SK-N-SH treated with all-trans-retinoic acid at 6 μM for 48 hours (cell line): ENCODE measurements around the gene GFPT2.

ENCODE experiments used
- ATAC-seq: fragments of 200-7000 bp; cut with Tn5 transposase; 3 replicates; pipeline ENCODE4 v1.9.1; 2020; ENCODE audit warnings: mild to moderate bottlenecking, moderate library complexity
- ARNTL ChIP-seq: fragments of 450-650 bp; formaldehyde crosslinking; IDR thresholded peaks from 2 replicates; pipeline ENCODE4 v1.5.0; 2020; ENCODE audit warnings: low read depth, mild to moderate bottlenecking, moderate library complexity, borderline replicate concordance
- BACH2 ChIP-seq: fragments of 250-450 bp; sonication (Bioruptor Pico); IDR thresholded peaks from 2 replicates; pipeline ENCODE4 v1.9.0; 2021; ENCODE audit warnings: mild to moderate bottlenecking, borderline replicate concordance
- CREB5 ChIP-seq: fragments of 250-450 bp; sonication (Bioruptor Pico); IDR thresholded peaks from 2 replicates; pipeline ENCODE4 v1.5.1; 2020; ENCODE audit warnings: low read depth, mild to moderate bottlenecking, moderate library complexity
- CSDC2 ChIP-seq: fragments of 250-450 bp; sonication (Bioruptor Pico); IDR thresholded peaks from 2 replicates; pipeline ENCODE4 v1.5.0; 2020; ENCODE audit warnings: mild to moderate bottlenecking, moderate library complexity
- ESRRG ChIP-seq: fragments of 250-450 bp; sonication (Bioruptor Pico); IDR thresholded peaks from 2 replicates; pipeline ENCODE4 v1.6.1; 2021; ENCODE audit warnings: mild to moderate bottlenecking
- GLIS3 ChIP-seq: fragments of 250-450 bp; sonication (Bioruptor Pico); IDR thresholded peaks from 2 replicates; pipeline ENCODE4 v1.5.0; 2020; ENCODE audit warnings: mild to moderate bottlenecking, moderate library complexity
- ISL1 ChIP-seq: fragments of 250-450 bp; sonication (Bioruptor Pico); IDR thresholded peaks from 2 replicates; pipeline ENCODE4 v2.1.2; 2022; ENCODE audit warnings: mild to moderate bottlenecking, moderate library complexity
- OSR1 ChIP-seq: fragments of 250-450 bp; sonication (Bioruptor Pico); IDR thresholded peaks from 2 replicates; pipeline ENCODE4 v1.8.0; 2022; ENCODE audit warnings: moderate library complexity, mild to moderate bottlenecking, inconsistent platforms
- PATZ1 ChIP-seq: fragments of 250-450 bp; sonication (Bioruptor Pico); IDR thresholded peaks from 2 replicates; pipeline ENCODE4 v1.8.0; 2020; ENCODE audit warnings: mild to moderate bottlenecking, moderate library complexity, borderline replicate concordance
- POU6F1 ChIP-seq: fragments of 250-450 bp; sonication (Bioruptor Pico); IDR thresholded peaks from 2 replicates; pipeline ENCODE4 v1.8.0; 2021; ENCODE audit warnings: low read depth, mild to moderate bottlenecking, moderate library complexity, borderline replicate concordance
- PPARA ChIP-seq: fragments of 250-450 bp; sonication (Bioruptor Pico); IDR thresholded peaks from 2 replicates; pipeline ENCODE4 v1.5.0; 2020; ENCODE audit warnings: mild to moderate bottlenecking, borderline replicate concordance
- RARB ChIP-seq: fragments of 250-450 bp; sonication (Bioruptor Pico); IDR thresholded peaks from 2 replicates; pipeline ENCODE4 v1.8.0; 2021; ENCODE audit warnings: mild to moderate bottlenecking, moderate library complexity
- SNAI2 ChIP-seq: fragments of 250-450 bp; sonication (Bioruptor Pico); IDR thresholded peaks from 2 replicates; pipeline ENCODE4 v1.5.0; 2020; ENCODE audit warnings: mild to moderate bottlenecking, moderate library complexity
- TCF4 ChIP-seq: fragments of 250-450 bp; sonication (Bioruptor Pico); IDR thresholded peaks from 2 replicates; pipeline ENCODE4 v1.8.0; 2021; ENCODE audit warnings: mild to moderate bottlenecking, moderate library complexity, borderline replicate concordance
- TOX ChIP-seq: fragments of 250-450 bp; sonication (Bioruptor Pico); IDR thresholded peaks from 2 replicates; pipeline ENCODE4 v1.8.0; 2021; ENCODE audit warnings: mild to moderate bottlenecking, moderate library complexity, borderline replicate concordance
- ZFP3 ChIP-seq: fragments of 250-450 bp; sonication (Bioruptor Pico); IDR thresholded peaks from 2 replicates; pipeline ENCODE4 v1.5.0; 2020; ENCODE audit warnings: mild to moderate bottlenecking, moderate library complexity
- ZFP30 ChIP-seq: fragments of 450-650 bp; formaldehyde crosslinking; IDR thresholded peaks from 2 replicates; pipeline ENCODE4 v1.5.0; 2022; ENCODE audit warnings: mild to moderate bottlenecking, moderate library complexity
- ZNF565 ChIP-seq: fragments of 450-650 bp; formaldehyde crosslinking; conservative IDR thresholded peaks from 2 replicates; pipeline ENCODE4 v1.5.0; 2020; ENCODE audit warnings: low read depth, mild to moderate bottlenecking, moderate library complexity
- ZNF70 ChIP-seq: fragments of 450-650 bp; formaldehyde crosslinking; IDR thresholded peaks from 2 replicates; pipeline ENCODE4 v1.5.0; 2020; ENCODE audit warnings: mild to moderate bottlenecking, moderate library complexity

GFPT2 gene

GRCh38 chr5:180253036-180253824 is 99.9 kb downstream of the GFPT2 start:
- TF ChIP-seq ESRRG (CRISPR knock-in tag), result no peak
- TF ChIP-seq ZNF565 (CRISPR knock-in tag), result no peak
- TF ChIP-seq POU6F1 (CRISPR knock-in tag), result no peak
- ATAC-seq, result no peak

- no peak for ATAC-seq
- no peak for TF ChIP-seq BACH2
- TF ChIP-seq PPARA (CRISPR knock-in tag), result no peak
- TF ChIP-seq TOX (CRISPR knock-in tag), result no peak
- no peak for TF ChIP-seq RARB (CRISPR knock-in tag)
- TF ChIP-seq ZNF565 (CRISPR knock-in tag), result no peak
- TF ChIP-seq ARNTL (CRISPR knock-in tag), result no peak
- TF ChIP-seq CSDC2 (CRISPR knock-in tag), result no peak
- TF ChIP-seq CREB5, result no peak
- TF ChIP-seq ZNF70, result no peak
- TF ChIP-seq TCF4 (CRISPR knock-in tag), result no peak
- TF ChIP-seq OSR1 (CRISPR knock-in tag), result no peak
- TF ChIP-seq ISL1 (CRISPR knock-in tag), result no peak
- no peak for TF ChIP-seq POU6F1 (CRISPR knock-in tag)
- TF ChIP-seq, all 23 proteins: peak for 0
Measured at GRCh38 chr5:180251887-180252286, 101.2 kb downstream of the GFPT2 start.

- TF ChIP-seq ZFP3 (CRISPR knock-in tag) (no peak), GLIS3 (CRISPR knock-in tag) (no peak), SNAI2 (CRISPR knock-in tag) (no peak), RARB (CRISPR knock-in tag) (no peak), ZFP30 (CRISPR knock-in tag) (no peak), PATZ1 (CRISPR knock-in tag) (no peak), ZNF70 (no peak), BACH2 (no peak)
- no peak for ATAC-seq
Measured at GRCh38 chr5:180251141-180251540, 102.0 kb downstream of the GFPT2 start.
